Jurkat, Clone E6-1 (cell line): ENCODE results near the gene CIB2.

ENCODE experiments used
- DNase-seq: peaks from one replicate; pipeline ENCODE4 v3.0.0-alpha.2; 2011; ENCODE audit warnings: low read depth, low spot score
- H3K4me3 ChIP-seq: 2 replicates; pipeline ENCODE4 v1.5.1; 2011; ENCODE audit warnings: mild to moderate bottlenecking, low read length, control low read depth, moderate library complexity

The CIB2 gene

DNA sequence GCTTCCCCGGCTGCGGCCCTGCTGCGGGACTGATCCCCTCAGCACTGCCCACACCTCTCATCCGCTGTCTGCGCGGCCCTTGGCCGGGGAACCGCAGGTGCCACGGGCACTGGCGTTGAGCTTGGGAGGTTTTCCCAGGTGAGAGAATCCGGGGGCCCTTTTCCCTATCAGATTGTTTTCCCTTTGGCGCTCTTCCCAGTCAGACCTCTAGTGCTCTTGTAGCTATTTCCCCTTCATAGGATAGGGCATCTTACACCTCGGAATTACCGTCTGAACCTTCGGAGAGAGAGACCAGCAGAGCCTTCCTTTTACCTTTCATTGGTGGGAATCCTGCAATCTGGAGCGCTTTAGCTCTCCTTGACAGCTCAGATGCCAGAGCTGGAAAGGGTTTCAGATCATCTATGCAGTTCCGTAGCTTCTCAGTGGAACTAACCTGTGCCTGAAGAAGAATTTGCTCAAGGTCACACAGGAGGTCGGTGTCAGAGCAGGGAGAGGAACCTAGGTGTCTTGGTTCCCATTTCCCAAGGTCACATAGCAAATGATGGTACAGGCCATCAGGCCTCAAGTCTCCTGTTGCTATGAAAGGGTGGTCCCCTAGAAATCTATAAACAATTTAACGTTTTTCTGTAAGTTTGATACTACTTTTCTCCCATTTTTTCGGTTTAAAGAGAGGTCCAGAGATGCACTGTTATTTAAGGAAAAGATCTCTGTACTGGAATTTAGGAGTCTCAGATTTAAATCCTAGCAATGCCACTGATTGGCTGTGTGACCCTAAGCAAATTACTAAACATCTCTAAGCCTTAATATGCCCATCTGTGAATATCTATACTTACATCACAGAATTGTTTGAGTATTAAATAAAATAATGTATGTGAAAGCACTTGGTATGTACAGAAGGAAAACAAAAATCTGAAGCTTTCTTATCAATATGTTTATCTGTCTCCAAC is 18.8 kb upstream of the CIB2 start:
- H3K4me3 ChIP-seq = peak overlapping the region; percentile 69
- no peak for DNase-seq

DNA sequence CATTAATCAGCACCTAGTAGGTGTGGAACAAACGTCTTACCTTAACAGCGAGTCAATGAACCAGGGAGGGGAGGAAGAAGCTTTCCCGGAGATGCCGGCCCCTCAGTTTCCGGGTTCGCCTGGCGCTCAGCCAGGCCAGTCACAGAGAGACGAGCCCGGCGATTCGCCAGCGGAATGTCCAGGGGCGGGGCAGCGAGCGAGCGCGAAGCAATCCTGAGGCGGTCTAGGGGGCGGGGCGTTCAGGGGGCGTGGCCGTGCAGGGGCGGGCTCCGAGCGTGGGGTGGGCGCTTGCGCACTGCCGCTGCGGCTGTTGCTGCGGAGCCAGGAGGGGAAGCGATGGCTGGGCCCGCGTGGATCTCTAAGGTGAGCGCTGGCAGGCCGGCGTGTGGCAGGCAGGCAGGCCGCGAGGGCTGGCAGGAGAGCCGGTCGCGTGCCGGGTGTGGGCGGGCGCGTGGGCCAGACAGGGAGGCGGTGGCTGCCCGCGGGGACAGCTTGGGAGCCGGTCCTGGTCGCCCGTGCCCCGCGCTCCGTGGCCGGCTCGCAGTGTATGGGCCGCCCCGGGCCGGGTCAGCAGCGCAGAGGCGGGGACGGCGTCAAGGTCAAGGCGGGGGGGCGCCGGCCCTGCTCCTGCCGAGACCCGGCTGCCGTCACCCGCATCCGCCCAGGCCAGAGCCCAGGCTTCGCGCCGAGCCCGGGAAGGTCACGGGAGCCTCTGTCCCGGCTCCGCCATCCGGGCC is 18.0 kb upstream of the CIB2 start, which contains the start of gene IDH3A:
TSS of gene IDH3A (plus strand) at position 295 of the 737 bp plus-strand sequence. CDS start at position 337, 42 bp downstream.
- peak within 1 kb of the TSS; percentile 69 for H3K4me3 ChIP-seq
- peak; percentile 94 for DNase-seq

DNA sequence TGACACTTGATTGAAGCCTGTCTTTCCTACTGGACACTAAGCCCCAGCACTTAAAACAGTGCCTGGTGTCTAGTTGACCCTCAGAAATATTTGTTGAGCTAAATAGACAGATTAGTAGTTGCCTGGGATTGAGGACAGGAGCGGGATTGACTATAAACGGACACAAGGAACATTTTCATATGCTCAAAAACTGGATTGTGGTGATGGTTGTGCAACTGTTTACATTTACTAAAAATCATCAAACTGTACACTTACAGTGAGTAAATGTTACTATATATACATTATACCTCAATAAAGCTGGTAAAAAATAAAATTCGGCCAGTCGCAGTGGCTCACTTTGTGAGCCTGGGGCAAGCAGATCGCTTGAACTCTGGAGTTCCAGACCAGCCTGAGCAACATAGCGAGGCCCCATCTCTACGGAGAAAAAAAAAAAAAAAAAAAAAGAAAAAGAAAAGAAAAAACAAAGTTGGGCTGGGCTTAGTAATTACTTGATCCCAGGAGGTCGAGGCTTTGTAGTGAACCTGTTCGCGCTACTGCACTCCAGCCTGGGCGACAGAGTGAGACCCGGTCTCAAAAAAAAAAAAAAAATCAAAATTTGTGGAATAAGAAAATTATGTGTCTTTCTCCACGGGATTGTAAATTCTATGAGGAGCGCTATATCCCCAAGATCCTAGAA is 17.3 kb upstream of the CIB2 start:
- peak overlapping the region; percentile 69 for H3K4me3 ChIP-seq
- DNase-seq = no peak

DNA sequence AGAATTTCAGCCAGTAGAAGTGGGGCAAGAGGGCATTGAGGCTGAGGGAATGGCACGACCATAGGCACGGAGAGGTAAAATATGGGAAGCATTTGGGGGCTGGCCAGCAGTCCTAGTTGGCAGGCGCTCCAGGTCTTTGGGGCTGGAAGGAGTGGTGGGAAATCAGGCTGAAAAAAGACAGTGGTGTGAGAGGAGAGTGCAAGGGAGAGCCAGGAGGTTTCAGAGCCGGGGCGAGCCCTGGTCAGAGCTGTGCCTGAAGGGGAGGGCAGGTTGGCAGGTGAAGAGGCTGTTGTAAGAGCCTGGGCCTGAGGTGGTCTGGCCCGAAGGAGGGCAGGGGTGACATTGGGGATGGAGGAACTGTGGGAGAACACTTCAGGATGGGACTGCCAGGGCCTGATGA is 16.3 kb upstream of the CIB2 start:
- H3K4me3 ChIP-seq = no peak overlapping the region
- no peak for DNase-seq

DNA sequence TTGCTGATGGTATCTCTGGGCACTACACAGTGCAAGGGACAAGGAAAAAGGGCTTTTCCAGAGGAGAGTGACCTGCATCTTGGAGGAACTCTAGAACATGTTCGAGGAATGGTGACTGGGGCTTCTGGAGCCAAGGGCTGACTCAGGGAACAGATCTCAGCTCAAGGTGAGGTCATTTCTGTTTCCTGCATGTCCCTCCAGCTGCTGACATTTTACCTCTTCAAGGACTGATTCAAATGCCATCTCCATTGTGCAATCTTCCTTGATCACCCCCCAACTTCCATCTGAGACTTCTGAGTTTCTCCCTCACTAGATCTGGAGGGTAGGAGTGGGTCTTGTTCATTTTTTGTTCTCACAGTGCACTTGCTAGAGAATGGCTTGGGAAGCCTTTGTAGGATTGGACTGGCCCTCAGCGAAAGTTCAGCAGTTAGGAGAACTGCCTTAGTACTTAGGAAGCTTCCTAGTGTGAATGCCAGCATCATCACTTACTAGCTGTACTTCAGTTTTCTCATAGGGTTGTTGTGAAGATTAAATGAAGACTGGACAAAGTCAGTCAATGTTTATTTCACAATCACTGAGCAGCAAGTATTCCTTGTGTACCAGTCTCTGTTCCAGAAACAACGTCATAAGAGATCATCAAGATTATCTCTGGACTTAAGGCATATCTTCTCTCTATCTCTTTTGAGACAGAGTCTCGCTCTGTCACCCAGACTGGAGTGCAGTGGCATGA is 15.3 kb upstream of the CIB2 start:
- no peak overlapping the region for H3K4me3 ChIP-seq
- DNase-seq = no peak

DNA sequence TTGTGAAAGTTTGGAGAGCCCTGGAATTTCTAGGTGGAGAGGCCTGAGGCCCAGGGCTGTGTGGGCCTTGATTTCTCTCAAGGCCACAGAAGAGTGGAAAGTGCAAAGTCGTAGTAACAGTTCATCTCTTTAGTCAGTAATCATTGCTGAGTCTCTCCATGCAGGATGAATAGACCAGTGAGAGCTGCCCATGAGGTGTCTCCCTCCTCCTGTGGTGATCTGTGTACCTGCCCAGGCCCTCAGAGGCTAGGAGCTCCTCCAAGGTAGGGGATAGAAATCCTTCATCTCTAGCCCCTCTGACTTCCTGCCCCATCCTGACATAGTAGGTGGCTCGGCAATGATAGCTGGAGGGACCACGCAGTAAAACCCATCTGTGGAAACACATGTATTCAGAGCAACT is 11.1 kb upstream of the CIB2 start:
- no peak for DNase-seq
- no peak overlapping the region for H3K4me3 ChIP-seq

DNA sequence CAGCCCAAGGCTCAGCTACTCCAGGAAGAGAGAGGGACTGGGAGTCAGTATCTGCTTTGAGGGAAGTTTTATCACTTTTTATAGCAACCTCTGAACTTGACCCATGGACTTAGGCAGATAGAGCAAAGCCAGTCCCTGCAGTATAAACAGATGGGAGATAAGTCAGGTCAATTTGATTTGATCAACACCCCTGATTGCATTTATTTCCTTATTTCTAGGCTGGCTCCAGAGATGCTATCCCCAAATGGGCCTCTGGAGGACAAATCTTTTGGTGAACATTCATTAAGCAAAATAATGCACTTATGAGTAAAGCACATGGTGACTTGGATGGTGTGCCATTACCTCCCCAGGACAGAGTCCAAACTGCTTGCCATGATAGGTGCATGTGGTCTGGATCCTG is 9.0 kb upstream of the CIB2 start:
- no peak for DNase-seq
- no peak overlapping the region for H3K4me3 ChIP-seq

DNA sequence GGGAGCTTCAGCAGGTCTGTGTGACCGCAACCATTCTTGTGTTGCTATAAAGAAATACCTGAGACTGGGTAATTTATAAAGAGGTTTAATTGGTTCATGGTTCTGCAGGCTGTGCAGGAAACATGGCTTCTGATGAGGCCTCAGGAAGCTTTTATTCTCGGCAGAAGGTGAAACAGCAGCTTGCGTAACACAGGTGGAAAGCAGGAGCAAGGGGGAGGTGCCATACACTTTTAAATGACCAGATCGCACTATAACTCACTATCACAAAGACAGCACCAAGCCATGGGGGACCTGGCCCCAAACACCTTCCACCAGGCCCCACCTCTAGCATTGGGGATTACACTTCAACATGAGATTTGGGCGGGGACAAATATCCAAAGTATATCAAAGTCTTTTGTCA is 8.3 kb upstream of the CIB2 start:
- no peak overlapping the region for H3K4me3 ChIP-seq
- no peak for DNase-seq

DNA sequence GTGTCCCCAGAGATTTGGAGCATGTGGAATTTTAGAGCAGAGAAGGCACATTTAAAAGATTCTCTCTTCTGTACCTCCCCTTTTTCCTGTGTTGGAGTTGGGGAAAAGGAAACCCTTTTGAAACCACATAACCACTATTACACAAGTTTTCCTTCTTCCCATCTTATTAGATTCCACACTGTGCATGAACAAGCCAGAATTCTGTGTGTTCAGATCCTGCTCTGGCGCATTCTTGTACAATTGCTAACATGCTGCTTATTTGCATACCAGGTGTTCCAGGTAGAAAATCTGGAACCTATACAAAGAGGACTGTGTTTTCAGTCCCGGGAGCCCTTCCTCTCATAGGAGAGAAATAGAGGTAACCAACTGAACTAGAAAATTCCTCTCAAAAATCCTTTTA is 2.6 kb upstream of the CIB2 start:
- DNase-seq = no peak
- no peak overlapping the region for H3K4me3 ChIP-seq

DNA sequence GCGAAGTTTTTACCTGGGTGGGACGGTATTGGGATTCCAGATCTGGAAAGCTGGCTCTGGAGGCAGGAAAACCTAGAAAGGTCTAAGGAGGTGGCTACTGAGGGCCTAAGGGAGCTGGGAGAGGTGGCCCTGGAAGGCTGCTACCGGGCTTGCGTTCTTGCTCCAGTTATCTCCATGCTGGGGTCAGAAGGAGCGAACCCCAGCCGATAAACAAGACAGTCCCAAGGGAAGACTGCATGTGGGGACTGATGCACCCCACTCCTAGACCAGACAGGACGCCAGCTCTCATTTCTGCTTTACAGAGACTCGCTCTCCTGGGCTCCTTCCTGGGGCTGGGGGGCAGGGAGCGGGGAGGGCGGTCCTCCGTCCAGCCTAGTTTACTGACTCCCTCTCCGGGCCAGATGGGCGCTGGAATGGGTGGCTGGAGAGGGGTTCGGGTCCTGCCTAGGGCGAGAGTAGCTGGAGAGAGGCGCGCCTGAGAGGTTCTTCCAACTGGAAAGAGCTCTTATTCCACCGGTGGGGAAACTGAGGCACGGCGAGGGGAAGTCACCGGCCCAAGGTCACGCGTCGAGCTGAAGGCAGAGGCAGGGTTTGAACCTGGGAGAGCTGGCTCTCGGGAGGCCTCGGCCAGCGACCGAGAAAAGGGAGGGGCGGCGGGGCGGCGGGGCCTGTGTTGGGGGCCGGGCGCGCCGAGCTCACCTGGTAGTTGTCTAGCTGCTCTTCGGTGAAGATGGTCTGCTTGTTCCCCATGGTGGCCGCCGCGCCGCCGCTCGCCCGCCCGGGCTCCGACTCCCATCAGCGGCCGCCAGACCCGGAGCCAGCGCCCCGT is 565 bp downstream of the CIB2 start:
- DNase-seq = no peak
- H3K4me3 ChIP-seq = peak overlapping the region; percentile 21

DNA sequence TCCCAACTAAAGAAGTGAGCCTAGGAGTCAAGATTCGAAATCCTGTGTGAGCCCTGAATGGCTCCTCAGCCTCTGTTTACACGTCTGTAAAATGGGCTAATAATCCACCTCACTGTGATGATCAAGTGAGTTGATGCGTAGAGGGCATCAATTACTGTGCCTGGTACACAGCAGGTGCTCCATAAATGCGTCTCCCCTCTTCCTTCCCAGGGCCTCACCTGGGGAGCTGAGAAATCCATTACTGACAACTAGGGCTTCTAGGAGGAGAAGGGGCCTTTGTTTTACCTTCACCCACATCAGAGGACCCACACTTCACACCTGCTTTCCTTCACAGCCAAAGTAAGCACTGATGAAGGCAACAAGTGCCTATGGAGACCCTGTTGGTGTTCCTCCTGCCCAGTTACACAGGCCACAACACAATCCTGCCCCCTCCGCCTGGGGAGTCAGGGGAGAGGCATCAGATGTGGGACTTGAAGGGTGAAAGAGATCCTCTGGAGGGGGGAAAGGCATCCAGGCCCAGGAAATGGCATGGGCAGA is 1.4 kb downstream of the CIB2 start:
- no peak overlapping the region for H3K4me3 ChIP-seq
- DNase-seq = peak; percentile 56

DNA sequence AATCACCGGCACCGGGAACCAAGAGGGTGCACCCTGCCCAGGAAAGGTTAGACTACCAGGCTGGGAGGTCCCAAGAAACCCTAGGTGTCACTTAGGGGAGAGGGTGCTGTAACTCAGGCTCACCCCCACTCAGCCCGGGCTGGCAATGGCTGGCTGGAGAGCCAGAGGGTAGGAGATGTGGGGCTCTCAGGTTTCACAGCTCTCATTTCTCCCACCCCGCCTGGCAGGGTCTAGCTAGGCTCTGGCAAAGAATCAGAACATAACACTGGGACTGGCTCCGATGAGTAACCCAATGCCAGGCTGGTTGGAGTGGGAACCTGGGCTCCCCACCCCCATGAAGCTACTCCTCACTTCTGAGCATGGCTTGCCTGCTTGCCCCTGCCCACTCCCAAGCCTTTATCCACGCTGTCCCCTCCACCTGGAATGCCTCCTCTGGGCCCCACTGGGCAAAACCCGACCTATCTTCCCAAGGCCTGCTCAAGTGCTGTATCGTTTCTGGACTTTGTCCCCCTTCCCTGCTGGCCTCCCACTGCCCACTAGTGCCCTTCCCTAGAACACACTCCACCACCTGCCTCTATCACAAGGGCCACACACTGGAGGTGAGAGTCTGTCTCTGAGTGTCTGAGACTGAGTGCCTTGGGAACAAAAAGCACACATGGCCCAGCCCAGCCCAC is 2.0 kb downstream of the CIB2 start:
- DNase-seq = no peak
- H3K4me3 ChIP-seq = no peak overlapping the region

DNA sequence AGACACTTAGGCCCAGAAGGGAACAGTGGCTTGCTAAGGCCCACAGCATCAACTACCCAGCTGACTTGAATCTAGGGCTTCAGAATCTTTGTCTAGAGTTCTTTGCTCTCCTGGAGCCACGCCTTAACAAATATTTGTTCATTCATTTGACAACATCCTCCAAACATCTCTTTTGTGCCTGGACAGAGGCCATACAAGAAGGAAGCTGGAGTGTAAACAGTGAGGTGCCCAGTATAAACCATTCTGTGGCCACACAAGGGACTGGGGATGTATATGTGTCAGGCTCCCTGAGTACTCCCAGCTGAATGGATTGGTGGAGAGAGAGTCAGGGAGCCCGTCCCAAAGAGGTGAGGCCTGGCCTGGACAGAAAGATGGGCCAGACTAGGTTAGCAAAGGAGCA is 3.4 kb downstream of the CIB2 start:
- no peak overlapping the region for H3K4me3 ChIP-seq
- no peak for DNase-seq

DNA sequence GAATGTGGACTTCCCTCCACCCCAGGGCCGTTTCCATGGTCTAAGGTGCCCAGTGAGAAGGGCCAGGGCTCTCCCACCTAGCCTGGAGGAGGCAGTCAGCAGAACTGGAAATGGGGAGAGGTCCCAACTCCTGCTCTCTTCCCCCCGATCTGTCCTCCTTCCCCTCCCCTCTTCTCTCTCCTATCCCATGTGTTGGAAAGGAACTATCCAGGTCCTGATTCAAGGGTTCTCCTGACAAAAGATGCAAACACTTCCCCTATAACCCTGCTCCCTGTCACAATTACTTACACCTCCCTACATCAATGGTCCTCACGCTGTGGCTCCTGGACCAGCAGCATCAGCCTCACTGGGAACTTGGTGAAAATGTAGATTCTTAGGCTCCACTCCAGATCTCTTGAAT is 6.0 kb downstream of the CIB2 start:
- H3K4me3 ChIP-seq = no peak overlapping the region
- no peak for DNase-seq

DNA sequence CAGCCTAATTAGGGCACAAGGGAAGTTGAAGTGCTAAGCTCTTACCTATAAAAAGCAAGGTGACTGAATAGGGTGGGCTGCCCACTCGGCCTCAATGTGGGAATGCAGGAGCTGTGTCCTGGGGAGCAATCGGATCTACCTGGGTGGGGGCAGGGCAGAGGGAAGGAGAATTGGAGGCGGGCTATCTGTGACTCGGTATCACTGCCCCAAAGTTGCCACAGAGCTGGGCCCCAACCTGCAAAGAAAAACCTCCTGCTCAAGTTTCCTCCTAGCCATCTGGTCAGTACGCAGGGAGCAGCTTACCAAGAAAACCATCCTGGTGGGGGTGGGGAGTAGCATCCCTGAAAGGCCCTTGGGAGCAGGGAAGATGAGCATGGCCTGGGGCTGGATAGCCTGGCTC is 10.7 kb downstream of the CIB2 start:
- H3K4me3 ChIP-seq = no peak overlapping the region
- no peak for DNase-seq

DNA sequence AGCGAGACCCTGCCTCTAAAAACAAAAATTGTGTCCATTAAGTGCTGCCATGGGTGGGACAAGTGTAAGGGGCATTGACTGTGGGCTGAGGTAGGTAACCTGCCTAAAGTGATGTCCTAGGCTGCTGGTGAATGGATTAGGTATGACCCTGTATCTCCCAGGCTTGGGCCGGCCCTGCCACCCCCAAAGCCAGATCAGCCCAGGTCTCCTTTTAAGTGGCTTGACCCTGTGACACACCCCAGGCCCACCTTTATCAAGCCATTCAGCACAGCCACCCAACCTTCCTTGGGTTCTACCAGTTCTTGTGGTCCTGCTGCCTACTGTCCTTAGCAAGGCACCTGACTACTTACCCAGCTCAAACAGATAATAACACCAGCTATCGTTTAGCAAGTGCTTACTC is 18.7 kb downstream of the CIB2 start:
- H3K4me3 ChIP-seq = no peak overlapping the region
- DNase-seq = no peak

DNA sequence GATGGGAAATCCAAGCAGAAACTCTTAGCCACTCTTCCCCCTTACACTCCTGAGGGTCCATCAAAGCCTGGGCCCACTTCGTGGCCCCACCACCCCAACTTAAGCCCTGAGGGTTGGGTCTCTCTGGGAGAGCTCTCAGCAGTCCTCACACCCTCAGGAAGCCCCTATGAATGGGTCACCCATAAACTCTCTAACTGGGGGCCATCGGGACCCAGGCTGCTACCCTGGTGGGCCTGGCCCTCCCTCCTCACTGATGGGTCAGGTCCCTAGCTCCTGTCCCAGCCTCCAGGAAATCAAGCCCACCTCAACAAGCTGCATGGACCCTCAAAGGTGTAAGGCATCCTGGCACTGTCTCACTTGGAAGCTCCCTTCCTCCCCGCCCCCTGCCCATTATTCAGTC is 19.5 kb downstream of the CIB2 start:
- DNase-seq = no peak
- no peak overlapping the region for H3K4me3 ChIP-seq
